GM18508 (cell line): Measurements from ENCODE around the gene MAP10.

Experiments used
- ATAC-seq: cut with Tn5 transposase; IDR thresholded peaks from one replicate; pipeline ENCODE4 v1.9.1; 2021; ENCODE audit warnings: moderate number of reproducible peaks; ENCODE audit not compliant: insufficient read depth, unreplicated experiment

Gene MAP10

GRCh38 chr1:232851532-232851931 lies 46.3 kb downstream of the MAP10 start:
- no peak for ATAC-seq

DNA sequence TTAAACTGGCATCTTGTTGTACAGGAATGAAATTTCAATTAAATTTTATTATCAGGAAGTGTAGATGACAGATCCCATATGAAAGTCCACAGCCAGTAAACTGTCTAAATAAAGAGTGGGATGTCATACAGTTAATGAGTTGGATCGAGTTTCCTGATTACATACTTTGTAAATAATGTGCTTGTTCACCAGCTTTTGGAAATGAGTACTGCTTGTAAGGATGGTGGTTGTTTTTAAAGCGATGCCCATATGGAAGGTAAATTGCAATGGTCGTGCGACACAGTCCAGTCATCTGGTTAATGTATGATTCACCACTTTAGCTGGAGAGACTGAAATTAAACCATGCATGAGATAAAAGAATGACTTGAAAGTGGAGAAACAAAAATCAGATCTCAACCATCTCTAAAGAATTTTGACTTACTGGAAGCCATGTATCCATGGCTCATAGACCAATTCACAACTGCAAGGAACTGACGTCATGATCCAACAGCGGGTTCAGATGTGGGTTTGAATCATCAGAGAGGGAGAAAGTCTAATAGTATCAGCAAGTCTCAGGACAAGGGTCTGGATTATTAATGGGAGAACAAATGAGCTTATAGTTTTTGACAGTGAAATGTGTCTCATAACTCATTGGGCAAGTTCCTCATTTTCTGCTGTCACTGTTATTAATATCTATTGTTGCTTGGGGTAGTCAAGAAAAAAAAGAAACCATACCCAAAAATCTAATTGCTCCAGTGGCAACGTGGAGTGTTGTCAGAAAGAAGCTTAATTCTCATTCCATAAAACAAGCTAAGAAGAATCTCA lies 49.0 kb downstream of the MAP10 start:
- no peak for ATAC-seq

DNA sequence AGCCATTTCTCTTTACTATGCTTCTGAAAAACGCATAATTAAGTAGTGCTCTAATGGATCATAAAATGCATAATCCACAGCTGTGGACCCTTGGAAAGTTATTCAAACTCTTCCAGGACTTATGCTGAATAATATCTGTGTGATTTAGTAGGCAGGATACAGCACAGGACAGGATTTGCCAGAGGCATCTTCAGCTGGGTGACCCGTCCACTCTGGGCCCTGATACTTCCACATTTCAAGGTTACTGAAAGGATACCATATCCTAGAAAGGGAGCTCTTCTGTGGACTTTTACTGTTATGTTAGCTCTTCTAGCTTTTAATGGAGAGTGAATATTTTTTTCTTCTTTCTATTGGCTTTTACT lies 49.6 kb downstream of the MAP10 start:
- no peak for ATAC-seq

DNA sequence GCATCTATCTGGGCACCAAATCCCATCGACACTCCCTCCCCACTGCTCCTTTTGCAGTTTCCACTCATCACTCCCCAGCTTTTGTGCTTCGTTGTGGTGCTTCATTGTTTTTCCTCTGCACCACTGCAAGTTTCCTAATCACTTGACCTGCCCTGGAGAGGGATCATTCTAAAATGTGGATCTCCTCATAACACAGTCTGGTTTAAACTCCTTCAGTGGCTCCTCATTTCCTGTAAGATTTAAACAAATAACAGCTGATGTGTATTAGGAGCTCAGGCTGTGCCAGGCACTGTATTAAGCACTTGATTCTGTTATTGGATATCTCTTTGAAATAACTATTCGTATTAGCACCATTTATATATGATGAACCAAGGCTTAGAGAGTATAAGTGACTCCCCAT lies 51.3 kb downstream of the MAP10 start:
- ATAC-seq, result no peak
